HTERT RPE-1 (cell line): ENCODE measurements around the gene PSMC2.
"Not testable (repeated sequence)": the region's sequence is repeated elsewhere in the genome, so short reads cannot be mapped to it uniquely, and the experiment has no call there.

Experiments
- in situ Hi-C: fragments of 300-500 bp; cut with MboI; formaldehyde crosslinking; loops from 4 replicates; pipeline ENCODE4 v1.14.3; 2020; ENCODE audit warnings: low sequenced_read_pairs

PSMC2 gene

DNA sequence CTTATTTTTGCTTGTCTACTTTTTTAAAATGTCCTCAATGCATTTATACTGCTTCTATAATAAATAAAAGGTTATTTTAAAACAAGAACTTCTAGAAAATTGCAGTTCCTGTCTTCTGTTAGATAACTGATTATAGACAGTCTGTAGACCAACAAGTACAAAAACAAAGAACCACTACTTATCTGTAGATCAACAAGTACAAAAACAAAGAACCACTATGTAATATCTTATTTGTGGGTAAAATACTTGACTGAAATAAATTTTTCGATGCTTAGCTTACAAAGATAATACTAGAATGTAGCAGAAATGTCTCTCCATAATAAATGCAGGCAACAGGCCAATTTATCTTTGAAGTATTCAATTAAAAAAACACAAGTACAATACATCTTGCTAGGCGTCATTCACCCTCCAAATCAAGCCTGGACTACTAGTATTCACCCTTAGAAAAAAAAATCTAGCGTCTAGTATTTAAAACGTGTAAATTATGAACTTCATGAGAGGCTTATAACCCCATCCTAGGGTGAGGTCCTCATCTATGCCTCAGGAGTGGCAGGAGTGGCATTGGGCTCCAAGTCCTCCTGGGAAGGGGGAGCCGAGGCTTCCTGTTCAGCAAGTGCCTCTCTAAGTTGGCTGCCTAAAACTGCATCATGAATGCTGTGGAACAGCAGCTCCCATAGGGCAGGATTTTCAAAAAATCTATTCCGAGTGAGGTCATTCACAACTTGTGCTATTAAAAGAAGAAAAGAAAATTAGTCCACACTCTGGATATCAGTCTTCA lies 26.6 kb downstream of the PSMC2 start:
- in situ Hi-C loops = no loop called here

DNA sequence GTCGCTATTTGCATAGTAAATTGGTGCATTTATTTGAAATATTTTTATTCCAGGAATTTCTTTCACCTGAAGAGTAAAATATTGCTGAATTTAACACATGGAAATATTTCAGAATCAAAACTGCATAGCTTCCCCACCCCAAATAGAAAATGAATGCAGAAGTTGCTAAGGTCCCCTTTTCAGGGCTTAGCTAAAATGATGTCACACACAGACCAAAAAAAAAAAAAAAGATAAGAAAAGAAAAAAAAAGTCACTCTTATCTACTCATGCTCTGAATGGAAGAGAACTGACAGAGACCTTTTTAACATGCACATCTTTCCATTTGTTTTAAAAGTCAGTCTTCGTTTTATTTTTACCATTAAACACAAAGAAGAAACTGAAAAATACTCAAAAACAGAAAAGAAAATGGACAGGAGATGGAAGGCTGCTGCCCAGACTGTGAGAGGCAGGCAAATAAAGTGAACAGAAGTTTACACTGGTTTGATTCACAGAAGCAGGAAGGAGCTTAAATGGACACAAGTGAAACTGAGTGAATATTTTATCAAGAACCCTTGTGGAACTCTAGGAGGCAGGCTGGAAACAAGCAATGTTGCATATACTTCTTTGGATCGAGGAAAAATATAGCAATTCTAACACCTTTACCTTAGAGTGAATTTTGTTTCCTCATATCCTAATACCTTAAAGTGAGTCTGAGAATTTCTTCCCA lies 32.0 kb downstream of the PSMC2 start:
- in situ Hi-C loops = no loop called here

DNA sequence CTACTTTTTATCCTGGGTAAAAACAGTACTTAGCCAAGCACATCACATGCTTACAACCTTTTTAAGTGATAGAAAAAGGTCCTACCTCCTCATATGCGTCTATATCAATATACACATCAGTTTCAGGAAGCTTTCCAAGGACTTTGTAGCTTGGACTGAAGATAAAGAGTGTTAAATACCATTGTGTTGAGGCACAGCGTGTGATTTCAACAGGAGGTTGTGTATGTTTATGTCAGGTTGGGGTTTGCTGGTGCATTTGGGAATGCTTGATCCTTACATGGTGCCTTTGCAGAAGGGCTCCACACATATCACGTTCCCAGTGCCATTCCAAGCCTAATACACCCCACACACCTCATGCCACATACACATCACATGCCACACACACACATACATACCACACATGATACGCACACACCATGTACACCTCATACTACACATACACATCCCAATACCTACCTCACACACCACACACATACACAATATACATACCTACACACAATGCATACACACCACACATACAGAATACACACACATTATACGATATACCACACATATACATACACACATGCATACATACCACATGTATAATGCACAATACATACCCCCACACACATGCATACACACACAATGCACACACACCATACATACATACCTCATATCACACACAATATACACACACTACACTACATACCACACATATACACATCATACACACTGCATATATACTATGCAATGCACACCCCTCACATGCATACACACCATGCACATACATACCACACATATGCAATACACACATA lies 33.1 kb downstream of the PSMC2 start:
- in situ Hi-C loops = no loop called here

DNA sequence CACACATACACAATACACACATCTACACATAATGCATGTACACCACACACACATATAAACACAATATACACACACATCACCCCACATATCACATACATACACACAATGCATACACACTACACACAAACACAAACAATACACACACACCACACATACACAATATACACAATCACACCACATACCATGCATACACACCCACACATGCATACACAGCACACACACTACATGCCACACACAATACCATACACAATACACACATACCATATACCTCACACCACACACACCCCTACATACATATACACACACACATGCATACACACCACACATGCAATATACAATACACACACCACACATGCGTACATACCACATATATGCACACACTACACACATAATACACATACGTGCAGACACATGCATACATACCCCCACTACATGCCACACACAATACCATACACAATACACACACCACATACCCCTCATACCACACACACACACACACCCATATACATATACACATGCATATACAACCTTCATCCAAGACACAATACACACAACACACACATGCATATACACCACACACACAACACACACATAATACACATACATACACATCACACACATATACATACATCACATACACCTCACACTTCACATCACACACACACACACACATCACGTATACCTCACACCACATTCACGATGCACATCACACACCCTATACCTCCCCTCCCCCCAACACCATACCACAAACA lies 34.0 kb downstream of the PSMC2 start:
- in situ Hi-C loops = no loop called here

DNA sequence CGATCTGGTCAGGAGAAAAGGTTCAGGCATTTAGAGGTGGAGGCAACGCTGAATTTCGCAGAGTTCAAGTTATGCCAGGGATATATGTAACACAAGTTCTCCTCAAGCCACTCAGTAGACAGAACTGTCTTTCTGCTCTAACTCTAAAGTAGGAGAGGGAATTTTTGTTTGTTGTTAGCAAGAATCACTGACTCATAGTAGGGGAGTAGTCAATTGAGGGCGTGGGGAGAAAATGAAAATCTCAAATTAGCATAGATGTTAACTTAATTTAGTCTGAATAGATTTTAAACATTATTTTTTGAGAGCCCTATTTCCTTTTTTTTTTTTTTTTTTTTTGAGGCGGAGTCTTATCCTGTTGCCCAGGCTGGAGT lies 34.6 kb downstream of the PSMC2 start:
- in situ Hi-C loops = no loop called here

- in situ Hi-C loops = no loop called here
Observed at GRCh38 chr7:103387242-103387641, 39.8 kb downstream of the PSMC2 start.

GRCh38 chr7:103388469-103389140 lies 41.2 kb downstream of the PSMC2 start:
- in situ Hi-C loops = no loop called here

- in situ Hi-C loops = no loop called here
Observed at GRCh38 chr7:103389263-103389662, 41.8 kb downstream of the PSMC2 start.

- in situ Hi-C loops = no loop called here
Observed at GRCh38 chr7:103391150-103391549, 43.7 kb downstream of the PSMC2 start.

- in situ Hi-C loops = no loop called here
Observed at GRCh38 chr7:103391976-103392375, 44.5 kb downstream of the PSMC2 start.

DNA sequence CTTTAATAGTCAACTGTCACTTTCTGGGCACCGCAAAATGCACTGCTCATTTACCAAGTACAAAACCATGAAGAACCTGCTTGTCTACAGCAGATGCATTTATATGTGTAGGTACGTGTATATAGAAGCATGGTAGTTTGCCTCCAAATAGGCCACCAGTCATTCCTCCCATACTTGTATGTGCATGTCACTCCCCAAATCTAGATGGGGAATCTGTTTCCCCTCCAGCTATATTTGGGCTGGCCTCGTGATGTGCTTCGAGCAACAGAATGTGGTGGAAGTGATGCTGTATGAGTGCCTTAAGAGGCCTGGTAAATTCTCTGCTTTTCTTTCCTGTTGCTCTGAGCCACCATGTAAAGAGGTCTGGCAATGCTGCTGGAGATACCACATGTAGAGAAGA lies 47.1 kb downstream of the PSMC2 start:
- in situ Hi-C loops = no loop called here

DNA sequence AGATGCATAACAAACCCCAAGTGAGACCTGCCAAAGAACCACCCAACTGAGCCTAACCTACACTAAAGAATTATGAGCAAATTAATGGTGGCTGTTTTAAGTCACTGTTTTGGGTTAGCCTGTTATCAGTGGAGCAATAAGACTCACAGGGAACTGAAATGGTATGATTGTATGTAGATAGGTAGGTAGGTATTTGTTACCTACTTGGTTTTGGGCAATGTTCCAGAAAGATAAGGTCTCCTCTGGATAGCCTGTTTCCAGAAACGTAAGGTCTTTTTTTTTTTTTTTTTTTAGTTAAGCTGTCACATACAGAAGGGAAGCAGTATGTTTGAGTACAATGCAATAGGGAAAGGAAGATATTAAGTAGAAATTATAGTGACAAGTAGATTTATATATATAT lies 47.6 kb downstream of the PSMC2 start:
- in situ Hi-C loops = no loop called here

DNA sequence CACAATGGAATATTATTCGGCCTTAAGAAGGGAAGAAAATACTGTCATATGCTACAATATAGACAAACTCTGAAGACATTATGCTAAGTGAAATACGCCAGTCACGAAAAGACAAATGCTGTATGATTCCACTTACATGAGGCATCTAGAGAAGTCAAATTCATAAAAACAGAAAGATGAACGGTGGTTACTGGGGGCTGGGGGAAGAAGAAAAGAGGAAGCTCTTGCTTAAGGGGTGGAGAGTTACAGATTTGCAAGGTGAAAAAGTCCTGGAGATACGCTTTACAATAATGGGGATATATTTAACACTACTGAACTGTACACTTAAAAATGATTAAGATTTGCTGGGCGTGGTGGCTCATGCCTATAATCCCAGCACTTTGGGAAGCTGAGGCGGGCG lies 49.0 kb downstream of the PSMC2 start:
- in situ Hi-C loops = no loop called here

GRCh38 chr7:103398483-103399127 lies 51.2 kb downstream of the PSMC2 start:
- in situ Hi-C loops = no loop called here

- in situ Hi-C loops = not testable (repeated sequence)
Observed at GRCh38 chr7:103399687-103400086, 52.2 kb downstream of the PSMC2 start.

DNA sequence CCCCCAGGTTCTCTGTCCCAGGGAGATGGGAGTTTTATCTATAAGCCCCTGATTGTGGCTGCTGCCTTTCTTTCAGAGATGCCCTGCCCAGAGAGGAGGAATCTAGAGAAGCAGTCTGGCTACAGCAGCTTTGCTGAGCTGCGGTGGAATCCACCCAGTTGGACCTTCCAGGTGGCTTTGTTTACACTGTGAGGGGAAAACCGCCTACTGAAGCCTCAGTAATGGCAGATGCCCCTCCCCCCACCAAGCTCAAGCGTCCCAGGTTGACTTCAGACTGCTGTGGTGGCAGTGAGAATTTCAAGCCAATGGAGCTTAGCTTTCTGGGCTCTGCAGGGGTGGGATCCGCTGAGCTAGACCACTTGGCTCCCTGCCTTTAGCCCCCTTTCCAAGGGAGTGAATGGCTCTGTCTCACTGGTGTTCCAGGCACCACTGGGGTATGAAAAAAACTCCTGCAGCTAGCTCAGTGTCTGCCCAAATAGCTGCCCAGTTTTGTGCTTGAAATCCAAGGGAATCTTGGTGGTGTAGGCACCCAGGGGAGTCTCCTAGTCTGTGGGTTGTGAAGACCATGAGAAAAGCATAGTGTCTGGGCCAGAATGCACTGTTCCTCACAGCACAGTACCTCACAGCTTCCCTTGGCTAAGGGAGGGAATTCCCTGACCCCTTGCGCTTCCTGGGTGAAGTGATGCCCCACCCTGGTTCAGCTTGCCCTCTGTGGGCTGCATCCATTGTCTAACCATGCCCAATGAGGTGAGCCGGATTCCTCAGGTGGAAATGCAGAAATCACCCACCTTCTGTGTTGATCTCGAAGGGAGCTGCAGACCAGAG lies 58.6 kb downstream of the PSMC2 start:
- in situ Hi-C loops = not testable (repeated sequence)

GRCh38 chr7:103412151-103412550 lies 64.7 kb downstream of the PSMC2 start:
- in situ Hi-C loops = no loop called here

DNA sequence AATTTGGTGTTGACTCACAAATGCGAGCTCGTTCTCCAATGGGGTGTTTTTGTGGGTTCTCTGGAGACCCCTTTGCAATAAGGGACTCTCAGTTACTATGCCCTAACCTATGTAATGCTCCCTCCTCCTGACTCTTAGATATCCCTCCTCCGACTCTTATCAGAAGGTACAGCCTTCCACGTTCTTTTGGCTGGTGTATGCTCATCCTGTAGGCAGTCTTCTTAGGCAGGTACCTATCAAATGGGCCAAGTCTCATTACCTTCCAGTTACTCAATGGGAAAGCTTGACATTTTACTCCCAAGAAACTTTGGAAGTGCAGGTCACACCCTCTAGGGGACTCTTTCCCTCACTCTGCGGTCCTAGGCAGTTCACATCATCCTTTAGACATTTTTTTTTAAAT lies 66.0 kb downstream of the PSMC2 start:
- in situ Hi-C loops = no loop called here

- in situ Hi-C loops = no loop called here
Observed at GRCh38 chr7:103418241-103418640, 70.8 kb downstream of the PSMC2 start.
